Tibial nerve (tissue), 4 donors: ENCODE data around the gene ADAM15. TPM values are rescaled to one million over a fixed set of nuclear protein-coding genes. Genes with fewer than 3 reads are reported as not detected.

ENCODE experiments used
- DNase-seq, 2 donors: peaks; one replicate each; pipeline ENCODE4 v3.0.0-alpha.2; 2019; ENCODE audit warnings: low spot score in 2 of 2
- H3K27ac ChIP-seq, 4 donors: fragments of 200-600 bp; sonication (generic) in 3 of 4; one replicate each; pipeline ENCODE4 v1.5.1; 2017 to 2019; ENCODE audit warnings: mild to moderate bottlenecking in 1 of 4
- H3K27me3 ChIP-seq, 2 donors: fragments of 200-600 bp; sonication (generic) in 1 of 2; one replicate each; pipeline versions ENCODE4 v1.5.1 to v1.6.0; 2017 to 2019
- H3K36me3 ChIP-seq, 3 donors: fragments of 200-600 bp; sonication (generic); one replicate each; pipeline ENCODE4 v1.5.1; 2018 to 2019
- H3K4me1 ChIP-seq, 4 donors: fragments of 200-600 bp; sonication (generic) in 3 of 4; one replicate each; pipeline ENCODE4 v1.5.1; 2017 to 2019
- H3K4me3 ChIP-seq, 4 donors: fragments of 200-600 bp; sonication (generic) in 3 of 4; one replicate each; pipeline ENCODE4 v1.5.1; 2017 to 2019; ENCODE audit warnings: mild to moderate bottlenecking in 1 of 4, moderate library complexity in 1 of 4
- H3K9me3 ChIP-seq, 4 donors: fragments of 200-600 bp; sonication (generic) in 3 of 4; one replicate each; pipeline ENCODE4 v1.5.1; 2017 to 2019
- EP300 ChIP-seq, 2 donors: sonication (generic); formaldehyde crosslinking; IDR thresholded peaks; one replicate each; pipeline ENCODE4 v1.6.1; 2017; ENCODE audit warnings: antibody characterized with exemption in 2 of 2, mild to moderate bottlenecking in 1 of 2
- POLR2A ChIP-seq, 2 donors: fragments of 450-650 bp; IDR thresholded peaks; one replicate each; pipeline ENCODE4 v1.6.1; 2017; ENCODE audit warnings: antibody characterized with exemption in 2 of 2, mild to moderate bottlenecking in 2 of 2, moderate library complexity in 2 of 2
- WGBS, 2 donors: methylation state at CpG; one replicate each; pipeline ENCODE4 v1.1.5; 2018; 5-methylcytosine and 5-hydroxymethylcytosine counted together
- total RNA-seq, 4 donors: library from RNA; depleted of rRNA; stranded (reverse); fragments of >200 nt; gene quantifications; one replicate each; pipeline ENCODE4 v1.1.0, GENCODE V29; 2016
- TF ChIP-seq, protein P1 (sequence below), 5 experiments: fragments of 200-600 bp in 3 of 5; fragments of 450-650 bp in 2 of 5; sonication (generic) in 3 of 5; IDR thresholded peaks; one replicate each; pipeline ENCODE4 v1.5.1; 2016 to 2019; ENCODE audit warnings: antibody characterized with exemption in 5 of 5, mild to moderate bottlenecking in 3 of 5, moderate library complexity in 2 of 5

The ADAM15 gene
- total RNA-seq, 4 donors from 2014 or later: 111 to 202 (median 168) TPM

GRCh38 chr1:155040358-155041093 lies 10.6 kb upstream of the ADAM15 start:
- H3K4me1 ChIP-seq: peaks cover 0 to 27% (median 0%) of the 10 kb centered on the region in 4 donors
- no peak for DNase-seq
- WGBS, 2 donors: 85 to 89% methylated on average over 13 to 14 of the region's 14 CpGs
- H3K27ac ChIP-seq: no peak overlapping the region
- no peak for TF ChIP-seq POLR2A (IDR thresholded peaks at IDR 0.05)
- TF ChIP-seq EP300 (IDR thresholded peaks at IDR 0.05): no peak
- TF ChIP-seq, protein P1, sequence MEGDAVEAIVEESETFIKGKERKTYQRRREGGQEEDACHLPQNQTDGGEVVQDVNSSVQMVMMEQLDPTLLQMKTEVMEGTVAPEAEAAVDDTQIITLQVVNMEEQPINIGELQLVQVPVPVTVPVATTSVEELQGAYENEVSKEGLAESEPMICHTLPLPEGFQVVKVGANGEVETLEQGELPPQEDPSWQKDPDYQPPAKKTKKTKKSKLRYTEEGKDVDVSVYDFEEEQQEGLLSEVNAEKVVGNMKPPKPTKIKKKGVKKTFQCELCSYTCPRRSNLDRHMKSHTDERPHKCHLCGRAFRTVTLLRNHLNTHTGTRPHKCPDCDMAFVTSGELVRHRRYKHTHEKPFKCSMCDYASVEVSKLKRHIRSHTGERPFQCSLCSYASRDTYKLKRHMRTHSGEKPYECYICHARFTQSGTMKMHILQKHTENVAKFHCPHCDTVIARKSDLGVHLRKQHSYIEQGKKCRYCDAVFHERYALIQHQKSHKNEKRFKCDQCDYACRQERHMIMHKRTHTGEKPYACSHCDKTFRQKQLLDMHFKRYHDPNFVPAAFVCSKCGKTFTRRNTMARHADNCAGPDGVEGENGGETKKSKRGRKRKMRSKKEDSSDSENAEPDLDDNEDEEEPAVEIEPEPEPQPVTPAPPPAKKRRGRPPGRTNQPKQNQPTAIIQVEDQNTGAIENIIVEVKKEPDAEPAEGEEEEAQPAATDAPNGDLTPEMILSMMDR (IDR thresholded peaks at IDR 0.05): no peak
- H3K4me3 ChIP-seq: no peak overlapping the region
- no peaks in the 10 kb centered on the region for H3K9me3 ChIP-seq
- no peaks in the 10 kb centered on the region for H3K36me3 ChIP-seq
- no peaks in the 10 kb centered on the region for H3K27me3 ChIP-seq

- 73 to 82% methylated on average over 5 of the region's 5 CpGs for WGBS, 2 donors
- H3K36me3 ChIP-seq: no peaks in the 10 kb centered on the region
- H3K4me1 ChIP-seq: peaks cover 0 to 25% (median 0%) of the 10 kb centered on the region in 4 donors
- H3K27ac ChIP-seq: peak overlapping the region in 1 of 4 donors; percentile 56
- TF ChIP-seq EP300 (IDR thresholded peaks at IDR 0.05): no peak
- TF ChIP-seq POLR2A (IDR thresholded peaks at IDR 0.05): no peak
- TF ChIP-seq, protein P1 (IDR thresholded peaks at IDR 0.05): no peak
- no peaks in the 10 kb centered on the region for H3K27me3 ChIP-seq
- no peak overlapping the region for H3K4me3 ChIP-seq
- DNase-seq: no peak
- H3K9me3 ChIP-seq: no peaks in the 10 kb centered on the region
These were observed 8.3 kb upstream of the ADAM15 start for GRCh38 chr1:155042789-155043188.

- H3K27ac ChIP-seq: peak overlapping the region in 1 of 4 donors; percentile 56
- H3K36me3 ChIP-seq: no peaks in the 10 kb centered on the region
- TF ChIP-seq POLR2A (IDR thresholded peaks at IDR 0.05) (no peak), EP300 (IDR thresholded peaks at IDR 0.05) (no peak)
- TF ChIP-seq, protein P1 (IDR thresholded peaks at IDR 0.05): no peak
- 65 to 82% methylated on average over 11 to 12 of the region's 12 CpGs for WGBS, 2 donors
- no peaks in the 10 kb centered on the region for H3K9me3 ChIP-seq
- DNase-seq: no peak
- H3K27me3 ChIP-seq: no peaks in the 10 kb centered on the region
- no peak overlapping the region for H3K4me3 ChIP-seq
- H3K4me1 ChIP-seq: peaks cover 0 to 23% (median 0%) of the 10 kb centered on the region in 4 donors
These were observed 7.8 kb upstream of the ADAM15 start for GRCh38 chr1:155043301-155043702.

- Histone ChIP-seq H3K4me1 (peaks cover 0 to 18% (median 0%) of the 10 kb centered on the region in 4 donors), H3K4me3 (no peak overlapping the region), H3K9me3 (no peaks in the 10 kb centered on the region), H3K27me3 (no peaks in the 10 kb centered on the region), H3K27ac (peak overlapping the region in 1 of 4 donors; percentile 56), H3K36me3 (no peaks in the 10 kb centered on the region)
- WGBS, 2 donors: 55 to 65% methylated on average over 3 of the region's 3 CpGs
- TF ChIP-seq EP300 (IDR thresholded peaks at IDR 0.05) (no peak), POLR2A (IDR thresholded peaks at IDR 0.05) (no peak)
- TF ChIP-seq, protein P1 (IDR thresholded peaks at IDR 0.05): no peak
- no peak for DNase-seq
These were observed 7.3 kb upstream of the ADAM15 start for GRCh38 chr1:155043793-155044192.

- no peaks in the 10 kb centered on the region for H3K36me3 ChIP-seq
- H3K9me3 ChIP-seq: no peaks in the 10 kb centered on the region
- peaks cover 0 to 16% (median under 1%) of the 10 kb centered on the region in 4 donors for H3K4me1 ChIP-seq
- H3K27me3 ChIP-seq: no peaks in the 10 kb centered on the region
- peak overlapping the region in 2 of 4 donors; percentile 16 to 56 for H3K27ac ChIP-seq
- DNase-seq: no peak
- TF ChIP-seq, protein P1 (IDR thresholded peaks at IDR 0.05): no peak
- no peak for TF ChIP-seq EP300 (IDR thresholded peaks at IDR 0.05)
- TF ChIP-seq POLR2A (IDR thresholded peaks at IDR 0.05): no peak
- no peak overlapping the region for H3K4me3 ChIP-seq
- WGBS, 2 donors: 81 to 91% methylated on average over 6 of the region's 6 CpGs
These were observed 6.8 kb upstream of the ADAM15 start for GRCh38 chr1:155044365-155044764.
